Spinal cord (tissue), 10 donors: ENCODE data around the gene RNF144A. TPM values are rescaled to one million over a fixed set of nuclear protein-coding genes. Genes with fewer than 3 reads are reported as not detected.

Experiments
- DNase-seq, 6 donors: peaks; one replicate each; pipeline versions ENCODE4 v3.0.0 to v3.0.0-alpha.2; 2013 to 2015; ENCODE audit warnings: low spot score in 6 of 6, low read depth in 4 of 6
- H3K27ac ChIP-seq: one replicate; pipeline ENCODE4 v1.5.1; 2013; ENCODE audit warnings: low read depth, low read length, control low read depth
- H3K27me3 ChIP-seq: one replicate; pipeline ENCODE4 v1.6.1; 2013; ENCODE audit warnings: low read length; ENCODE audit not compliant: control insufficient read depth, insufficient read depth
- H3K36me3 ChIP-seq: one replicate; pipeline ENCODE4 v1.6.1; 2013; ENCODE audit warnings: low read length; ENCODE audit not compliant: control insufficient read depth, insufficient read depth
- H3K4me1 ChIP-seq: one replicate; pipeline ENCODE4 v1.6.1; 2013; ENCODE audit warnings: low read length; ENCODE audit not compliant: control insufficient read depth, insufficient read depth
- H3K4me3 ChIP-seq: one replicate; pipeline ENCODE4 v1.5.1; 2013; ENCODE audit warnings: low read depth, low read length, control low read depth
- H3K9me3 ChIP-seq: one replicate; pipeline ENCODE4 v1.6.1; 2013; ENCODE audit warnings: low read length; ENCODE audit not compliant: control insufficient read depth, insufficient read depth
- WGBS: methylation state at CpG from one replicate; pipeline ENCODE4 v1.1.5; 2013; ENCODE audit warnings: missing lambda C conversion rate; ENCODE audit not compliant: insufficient coverage; 5-methylcytosine and 5-hydroxymethylcytosine counted together
- polyA plus RNA-seq, 2 donors: library from polyadenylated mRNA; unstranded; fragments of 120-200 nt; gene quantifications; one replicate each; pipeline ENCODE4 v1.2.1, GENCODE V29; 2013; ENCODE audit not compliant: insufficient read length in 2 of 2
- total RNA-seq, 2 donors: library from RNA; depleted of rRNA in 1 of 2; stranded (reverse); fragments of 120-200 nt in 1 of 2; fragments of >200 nt in 1 of 2; gene quantifications; one replicate each; pipeline versions ENCODE4 v1.2.3 to v1.2.4, GENCODE V29; 2013 to 2014
- donor health status: healthy.

The RNF144A gene
- total and polyA plus RNA-seq, 4 donors = 38.2 to 94.0 (median 76.7) TPM

GRCh38 chr2:6916224-6916623, 988 bp upstream of the RNF144A start:
- 100% methylated on average over 1 of the region's 3 CpGs for WGBS
- no peaks in the 10 kb centered on the region for H3K36me3 ChIP-seq
- H3K4me1 ChIP-seq = peaks cover 26% of the 10 kb centered on the region
- no peaks in the 10 kb centered on the region for H3K9me3 ChIP-seq
- H3K27ac ChIP-seq = no peak overlapping the region
- no peak for DNase-seq
- no peaks in the 10 kb centered on the region for H3K27me3 ChIP-seq
- no peak overlapping the region for H3K4me3 ChIP-seq

GRCh38 chr2:6916736-6917070, 509 bp upstream of the RNF144A start:
- Histone ChIP-seq H3K4me1 (peaks cover 30% of the 10 kb centered on the region), H3K4me3 (peak overlapping the region; percentile 34), H3K27me3 (no peaks in the 10 kb centered on the region), H3K36me3 (no peaks in the 10 kb centered on the region), H3K27ac (peak overlapping the region; percentile 48), H3K9me3 (no peaks in the 10 kb centered on the region)
- WGBS = 9% methylated on average over 5 of the region's 8 CpGs
- no peak for DNase-seq

- H3K4me3 ChIP-seq = peak overlapping the region; percentile 42
- peaks cover 38% of the 10 kb centered on the region for H3K4me1 ChIP-seq
- no peaks in the 10 kb centered on the region for H3K27me3 ChIP-seq
- no peak overlapping the region for H3K27ac ChIP-seq
- H3K9me3 ChIP-seq = no peaks in the 10 kb centered on the region
- no peak for DNase-seq
- under 1% methylated on average over 64 of the region's 68 CpGs for whole genome bisulfite sequencing
- H3K36me3 ChIP-seq = no peaks in the 10 kb centered on the region
Measured at GRCh38 chr2:6917761-6918421, 679 bp downstream of the RNF144A start.

- Histone ChIP-seq H3K36me3 (peaks cover 6% of the 10 kb centered on the region), H3K27ac (no peak overlapping the region), H3K4me3 (no peak overlapping the region), H3K27me3 (no peaks in the 10 kb centered on the region), H3K9me3 (no peaks in the 10 kb centered on the region), H3K4me1 (peaks cover 56% of the 10 kb centered on the region)
- 68% methylated on average over 4 of the region's 12 CpGs for WGBS
- no peak for DNase-seq
Measured at GRCh38 chr2:6919901-6920742, 2.9 kb downstream of the RNF144A start.

- no peak overlapping the region for H3K4me3 ChIP-seq
- no peaks in the 10 kb centered on the region for H3K27me3 ChIP-seq
- peaks cover 61% of the 10 kb centered on the region for H3K4me1 ChIP-seq
- WGBS = no CpG with 5 or more reads among the region's 4 CpGs
- H3K27ac ChIP-seq = no peak overlapping the region
- peaks cover 6% of the 10 kb centered on the region for H3K36me3 ChIP-seq
- H3K9me3 ChIP-seq = no peaks in the 10 kb centered on the region
- no peak for DNase-seq
Measured at GRCh38 chr2:6920743-6921064, 3.5 kb downstream of the RNF144A start.

- peaks cover 6% of the 10 kb centered on the region for H3K36me3 ChIP-seq
- H3K27ac ChIP-seq = no peak overlapping the region
- DNase-seq = no peak
- 64% methylated on average over 11 of the region's 11 CpGs for WGBS
- no peaks in the 10 kb centered on the region for H3K27me3 ChIP-seq
- H3K9me3 ChIP-seq = no peaks in the 10 kb centered on the region
- peaks cover 65% of the 10 kb centered on the region for H3K4me1 ChIP-seq
- H3K4me3 ChIP-seq = no peak overlapping the region
Measured at GRCh38 chr2:6921321-6921922, 4.2 kb downstream of the RNF144A start.

GRCh38 chr2:6922201-6922656, 5.0 kb downstream of the RNF144A start:
- Histone ChIP-seq H3K36me3 (peaks cover 6% of the 10 kb centered on the region), H3K27me3 (no peaks in the 10 kb centered on the region), H3K9me3 (no peaks in the 10 kb centered on the region), H3K4me3 (no peak overlapping the region), H3K27ac (no peak overlapping the region), H3K4me1 (peaks cover 62% of the 10 kb centered on the region)
- no peak for DNase-seq
- WGBS = 70% methylated on average over 4 of the region's 8 CpGs

GRCh38 chr2:6923319-6923718, 6.1 kb downstream of the RNF144A start:
- no peak overlapping the region for H3K4me3 ChIP-seq
- 56% methylated on average over 10 of the region's 10 CpGs for WGBS
- H3K27me3 ChIP-seq = no peaks in the 10 kb centered on the region
- H3K36me3 ChIP-seq = peaks cover 8% of the 10 kb centered on the region
- peak in 2 of 6 donors; percentile 49 to 63 for DNase-seq
- peaks cover 64% of the 10 kb centered on the region for H3K4me1 ChIP-seq
- no peaks in the 10 kb centered on the region for H3K9me3 ChIP-seq
- no peak overlapping the region for H3K27ac ChIP-seq

GRCh38 chr2:6924101-6924923, 7.1 kb downstream of the RNF144A start:
- WGBS = 87% methylated on average over 19 of the region's 19 CpGs
- Histone ChIP-seq H3K4me1 (peaks cover 62% of the 10 kb centered on the region), H3K27me3 (no peaks in the 10 kb centered on the region), H3K27ac (no peak overlapping the region), H3K4me3 (no peak overlapping the region), H3K36me3 (peaks cover 11% of the 10 kb centered on the region), H3K9me3 (no peaks in the 10 kb centered on the region)
- DNase-seq = no peak
